Stomach smooth muscle (tissue), 2 donors: ENCODE measurements around the gene CTAGE8.
"Not testable (repeated sequence)": the region's sequence is repeated elsewhere in the genome, so short reads cannot be mapped to it uniquely, and the experiment has no call there.

Experiments used
- H3K27ac ChIP-seq: one replicate; pipeline ENCODE4 v1.7.0; 2013; ENCODE audit warnings: mild to moderate bottlenecking, low read length, inconsistent platforms
- H3K27me3 ChIP-seq, 2 donors: one replicate each; pipeline ENCODE4 v1.7.0; 2013; ENCODE audit warnings: low read length in 2 of 2; ENCODE audit not compliant: insufficient read depth in 2 of 2, control insufficient read depth in 1 of 2
- H3K36me3 ChIP-seq, 2 donors: one replicate each; pipeline ENCODE4 v1.7.0; 2013; ENCODE audit warnings: low read length in 2 of 2; ENCODE audit not compliant: control insufficient read depth in 2 of 2, insufficient read depth in 2 of 2
- H3K4me1 ChIP-seq: one replicate; pipeline ENCODE4 v1.7.0; 2013; ENCODE audit warnings: low read length; ENCODE audit not compliant: control insufficient read depth, insufficient read depth
- H3K4me3 ChIP-seq, 2 donors: one replicate each; pipeline ENCODE4 v1.7.0; 2013; ENCODE audit warnings: low read length in 2 of 2
- H3K9ac ChIP-seq, 2 donors: one replicate each; pipeline ENCODE4 v1.7.0; 2013; ENCODE audit warnings: low read length in 2 of 2, mild to moderate bottlenecking in 1 of 2
- H3K9me3 ChIP-seq, 2 donors: one replicate each; pipeline ENCODE4 v1.7.0; 2013; ENCODE audit warnings: low read length in 2 of 2; ENCODE audit not compliant: control insufficient read depth in 2 of 2
- donor health status: healthy.
- donor health status: Pancreatic carcinoma.

CTAGE8 gene

DNA sequence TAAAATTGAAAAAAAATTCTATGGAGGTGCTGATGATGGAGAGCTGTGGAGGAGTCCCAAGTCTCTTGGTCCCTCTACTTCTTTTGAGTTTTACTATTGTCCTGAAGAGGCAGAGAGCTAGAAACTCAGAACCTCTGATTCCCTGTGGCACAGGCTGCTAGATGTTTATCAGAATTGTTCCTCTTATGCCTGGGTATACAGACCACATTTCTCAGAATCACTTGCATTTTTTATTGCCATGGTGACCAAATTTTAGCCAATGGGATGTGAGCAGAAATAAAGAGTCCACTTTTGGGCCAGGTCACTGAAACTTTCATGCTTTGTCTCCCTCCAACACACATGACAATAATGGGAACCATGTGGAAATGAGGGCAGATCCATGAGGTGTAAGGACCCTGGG, 45.4 kb downstream of the CTAGE8 start:
- not testable (repeated sequence) for H3K27me3 ChIP-seq, H3K4me1 ChIP-seq, H3K9ac ChIP-seq, H3K9me3 ChIP-seq, H3K27ac ChIP-seq, H3K36me3 ChIP-seq, H3K4me3 ChIP-seq

- not testable (repeated sequence) for H3K4me1 ChIP-seq, H3K27ac ChIP-seq, H3K9me3 ChIP-seq, H3K27me3 ChIP-seq, H3K36me3 ChIP-seq, H3K4me3 ChIP-seq, H3K9ac ChIP-seq
Observed at GRCh38 chr7:144220531-144220930, 48.6 kb downstream of the CTAGE8 start.

DNA sequence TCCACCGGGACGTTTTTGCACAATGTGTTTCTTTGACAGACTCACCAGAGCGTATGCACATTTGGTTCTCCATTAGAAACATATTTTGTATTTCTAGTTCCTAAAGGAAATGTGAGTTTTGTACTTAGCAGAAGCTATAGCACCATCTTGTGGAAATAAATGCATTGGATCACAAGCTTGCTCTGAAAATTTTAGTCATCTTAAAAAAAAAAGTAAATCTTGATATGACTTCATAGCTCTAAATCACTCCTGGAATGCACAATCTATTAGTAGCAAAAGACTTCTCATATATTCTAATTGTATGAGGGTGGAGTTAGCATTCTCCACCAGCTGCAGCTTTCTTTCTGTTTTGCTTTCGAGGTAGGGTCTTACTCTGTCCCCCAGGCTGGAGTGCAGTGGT, 49.9 kb downstream of the CTAGE8 start:
- H3K9ac ChIP-seq, H3K36me3 ChIP-seq, H3K27me3 ChIP-seq, H3K4me1 ChIP-seq, H3K4me3 ChIP-seq, H3K27ac ChIP-seq, H3K9me3 ChIP-seq: not testable (repeated sequence)

- not testable (repeated sequence) for H3K27ac ChIP-seq, H3K4me1 ChIP-seq, H3K27me3 ChIP-seq, H3K9ac ChIP-seq, H3K4me3 ChIP-seq, H3K9me3 ChIP-seq, H3K36me3 ChIP-seq
Observed at GRCh38 chr7:144218581-144218980, 50.5 kb downstream of the CTAGE8 start.

DNA sequence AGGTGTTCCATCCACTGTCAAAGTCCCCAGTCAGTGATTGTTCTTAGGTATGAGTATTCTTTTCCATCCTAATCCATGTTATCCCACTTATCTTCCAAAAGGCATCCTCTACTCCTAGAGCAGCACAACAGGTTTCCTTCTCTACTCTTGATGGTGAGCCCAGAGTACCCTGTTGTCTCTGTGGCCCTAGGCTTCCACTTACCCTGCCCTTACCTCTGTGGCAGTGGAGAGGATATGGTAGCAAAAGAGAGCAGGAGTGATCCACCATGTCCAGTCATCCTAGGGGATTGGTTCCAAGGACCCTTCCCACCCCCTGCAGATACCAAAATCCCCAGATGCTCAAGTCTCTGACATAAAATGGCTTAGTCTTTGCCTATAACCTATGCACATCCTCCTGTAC, 51.9 kb downstream of the CTAGE8 start:
- H3K4me1 ChIP-seq, H3K27ac ChIP-seq, H3K27me3 ChIP-seq, H3K9me3 ChIP-seq, H3K9ac ChIP-seq, H3K4me3 ChIP-seq, H3K36me3 ChIP-seq: not testable (repeated sequence)
